Daoy (cell line): ENCODE measurements around the gene LGR4. TPM values are rescaled to one million over a fixed set of nuclear protein-coding genes. Genes with fewer than 3 reads are reported as not detected.
"Not testable (repeated sequence)": the region's sequence is repeated elsewhere in the genome, so short reads cannot be mapped to it uniquely, and the experiment has no call there.

Experiments used
- DNase-seq: peaks from one replicate; pipeline ENCODE4 v3.0.0-alpha.2; 2015; ENCODE audit warnings: low read depth
- total RNA-seq: library from RNA; depleted of rRNA; stranded (reverse); fragments of >200 nt; shearing (Covaris generic); gene quantifications from 2 replicates; pipeline ENCODE4 v1.2.3, GENCODE V29; 2014; rRNA removed

LGR4 gene, protein sequence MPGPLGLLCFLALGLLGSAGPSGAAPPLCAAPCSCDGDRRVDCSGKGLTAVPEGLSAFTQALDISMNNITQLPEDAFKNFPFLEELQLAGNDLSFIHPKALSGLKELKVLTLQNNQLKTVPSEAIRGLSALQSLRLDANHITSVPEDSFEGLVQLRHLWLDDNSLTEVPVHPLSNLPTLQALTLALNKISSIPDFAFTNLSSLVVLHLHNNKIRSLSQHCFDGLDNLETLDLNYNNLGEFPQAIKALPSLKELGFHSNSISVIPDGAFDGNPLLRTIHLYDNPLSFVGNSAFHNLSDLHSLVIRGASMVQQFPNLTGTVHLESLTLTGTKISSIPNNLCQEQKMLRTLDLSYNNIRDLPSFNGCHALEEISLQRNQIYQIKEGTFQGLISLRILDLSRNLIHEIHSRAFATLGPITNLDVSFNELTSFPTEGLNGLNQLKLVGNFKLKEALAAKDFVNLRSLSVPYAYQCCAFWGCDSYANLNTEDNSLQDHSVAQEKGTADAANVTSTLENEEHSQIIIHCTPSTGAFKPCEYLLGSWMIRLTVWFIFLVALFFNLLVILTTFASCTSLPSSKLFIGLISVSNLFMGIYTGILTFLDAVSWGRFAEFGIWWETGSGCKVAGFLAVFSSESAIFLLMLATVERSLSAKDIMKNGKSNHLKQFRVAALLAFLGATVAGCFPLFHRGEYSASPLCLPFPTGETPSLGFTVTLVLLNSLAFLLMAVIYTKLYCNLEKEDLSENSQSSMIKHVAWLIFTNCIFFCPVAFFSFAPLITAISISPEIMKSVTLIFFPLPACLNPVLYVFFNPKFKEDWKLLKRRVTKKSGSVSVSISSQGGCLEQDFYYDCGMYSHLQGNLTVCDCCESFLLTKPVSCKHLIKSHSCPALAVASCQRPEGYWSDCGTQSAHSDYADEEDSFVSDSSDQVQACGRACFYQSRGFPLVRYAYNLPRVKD
- 54.8 and 59.3 TPM in 2 replicates for total RNA-seq

GRCh38 chr11:27472398-27473016 lies at the start of gene LGR4:
LGR4 (minus strand) TSS chr11:27472790; CDS start chr11:27472302, 488 bp downstream.
- peak; percentile 96 for DNase-seq

- no peak for DNase-seq
Observed at GRCh38 chr11:27520226-27520625, 47.6 kb upstream of the LGR4 start.

DNA sequence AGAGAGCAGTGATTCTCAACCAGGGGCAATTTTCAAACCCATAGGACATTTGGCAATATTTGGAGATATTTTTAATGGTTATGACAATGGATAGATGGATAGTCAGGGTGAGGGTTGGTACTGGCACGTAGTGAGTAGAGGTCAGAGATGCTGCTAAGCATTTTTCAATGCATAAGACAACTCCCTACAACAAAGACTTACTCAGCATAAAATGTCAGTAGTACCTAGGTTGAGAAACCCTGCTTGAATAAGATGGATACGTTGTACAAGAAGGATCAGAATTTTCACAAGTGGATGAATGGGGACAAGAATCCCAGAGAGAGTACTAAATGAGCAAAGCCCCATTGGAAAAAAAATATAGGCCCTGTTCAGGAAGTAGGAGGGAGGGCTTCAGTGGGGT lies 45.9 kb upstream of the LGR4 start:
- DNase-seq, result no peak

DNA sequence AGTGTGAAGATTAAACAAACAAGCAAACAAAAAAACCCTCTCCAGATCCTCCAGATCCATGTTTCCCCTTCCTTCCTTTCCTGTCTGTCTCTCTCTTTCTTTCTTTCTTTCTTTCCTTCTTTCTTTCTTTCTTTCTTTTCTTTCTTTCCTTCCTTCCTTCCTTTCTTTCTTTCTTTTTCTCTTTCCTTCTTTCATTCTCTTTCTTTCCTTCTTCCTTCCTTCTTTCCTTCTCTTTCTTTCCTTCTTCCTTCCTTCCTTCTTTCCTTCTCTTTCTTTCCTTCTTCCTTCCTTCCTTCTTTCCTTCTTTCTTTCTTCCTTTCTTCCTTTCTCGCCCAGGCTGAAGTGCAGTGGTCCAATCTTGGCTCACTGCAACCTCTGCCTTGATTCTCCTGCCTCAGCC lies 44.9 kb upstream of the LGR4 start:
- not testable (repeated sequence) for DNase-seq

DNA sequence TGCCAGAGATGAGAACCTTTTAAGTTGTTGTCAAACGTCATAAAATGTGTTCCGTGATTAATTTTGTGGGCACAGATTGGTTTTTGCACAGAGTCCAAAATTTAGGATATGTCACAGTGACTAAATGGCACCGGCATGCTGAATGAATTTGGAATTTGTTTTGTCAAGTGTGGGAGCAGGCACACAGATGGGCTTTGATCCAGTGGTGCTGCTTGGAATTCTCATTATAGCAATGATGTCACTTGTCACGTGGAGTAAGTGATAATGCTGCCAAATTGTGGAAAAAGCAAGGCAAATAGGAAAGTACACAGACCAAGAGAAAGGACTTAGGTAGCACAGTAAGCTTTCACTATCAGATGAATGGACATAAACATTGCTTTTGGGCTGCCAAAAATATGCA lies 42.0 kb upstream of the LGR4 start:
- DNase-seq, result peak; percentile 67

DNA sequence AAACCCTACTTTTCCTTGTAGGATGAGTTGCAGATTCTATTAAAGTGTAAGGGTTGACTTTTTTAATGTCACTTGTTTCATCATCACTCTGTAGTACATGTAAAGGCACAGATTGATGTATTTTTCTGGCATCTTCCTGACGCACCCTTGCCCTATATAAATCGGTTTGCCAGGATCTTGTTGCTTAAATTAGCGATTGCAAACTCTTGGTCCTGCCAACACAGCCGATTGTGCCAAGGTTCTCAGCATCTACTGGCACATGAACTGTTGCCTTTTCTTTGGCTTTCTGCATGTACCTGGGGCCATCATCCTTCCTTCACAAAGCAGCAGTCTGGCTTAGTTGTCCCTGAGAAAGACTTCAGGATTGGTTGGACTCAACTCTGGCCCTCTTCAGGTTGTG lies 41.5 kb upstream of the LGR4 start:
- DNase-seq, result no peak

- DNase-seq, result no peak
Observed at GRCh38 chr11:27513389-27513788, 40.8 kb upstream of the LGR4 start.

GRCh38 chr11:27512238-27512637 lies 39.6 kb upstream of the LGR4 start:
- no peak for DNase-seq

GRCh38 chr11:27509908-27510307 lies 37.3 kb upstream of the LGR4 start:
- no peak for DNase-seq

- DNase-seq, result no peak
Observed at GRCh38 chr11:27507557-27508322, 35.1 kb upstream of the LGR4 start.

DNA sequence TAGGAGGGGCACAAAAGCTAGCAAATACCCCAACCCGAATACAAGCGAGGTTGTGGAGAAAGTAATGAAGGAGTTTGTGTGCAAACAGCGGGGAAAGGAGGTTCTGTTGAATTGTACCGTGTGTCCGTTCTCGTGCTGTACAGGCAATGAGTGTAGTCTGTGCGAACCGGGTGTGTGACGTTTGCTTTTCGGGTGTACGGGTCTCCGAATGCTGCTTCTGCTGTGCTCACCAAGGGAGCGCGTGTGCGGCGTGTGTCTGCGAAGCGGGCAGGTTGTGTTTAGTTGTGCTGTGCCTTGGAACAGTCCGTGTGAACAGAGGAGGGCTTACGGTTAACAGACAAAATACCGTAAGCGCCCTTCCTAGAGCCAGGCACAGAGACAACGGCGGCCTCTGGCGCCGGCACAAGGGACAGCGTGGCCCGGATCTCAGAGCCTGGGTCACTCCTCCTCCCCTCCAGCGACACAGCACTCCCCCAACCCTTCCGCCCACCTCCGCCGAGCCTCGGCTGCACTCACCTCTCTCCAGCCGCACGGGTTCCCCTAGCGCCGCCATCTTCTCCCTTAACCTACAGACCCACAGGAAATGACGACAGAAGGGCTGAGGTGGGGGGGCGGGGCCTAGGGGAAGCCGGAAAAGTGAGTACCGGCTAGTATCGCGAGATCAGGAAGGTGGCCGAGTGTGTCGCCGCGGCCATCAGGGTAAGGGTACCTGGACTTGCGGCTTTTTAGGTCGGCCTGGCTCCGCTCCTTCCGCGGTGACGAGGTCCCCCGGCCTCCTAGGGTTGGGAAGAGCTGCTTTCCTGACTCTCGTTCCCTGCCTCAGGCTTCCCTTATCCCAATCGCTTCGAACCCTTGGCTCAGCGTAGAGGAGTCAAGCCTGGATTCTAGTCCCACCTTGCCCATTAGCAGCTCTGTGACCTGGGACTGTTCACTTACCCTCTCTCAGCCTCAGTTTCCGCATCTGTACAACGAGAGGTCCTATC lies 33.9 kb upstream of the LGR4 start, which contains the start of gene LIN7C:
Gene LIN7C, minus strand, starts transcription at position 570 of the 983 bp plus-strand sequence. Its CDS starts 17 bp downstream, at position 553.
- DNase-seq, result peak; percentile 96

DNA sequence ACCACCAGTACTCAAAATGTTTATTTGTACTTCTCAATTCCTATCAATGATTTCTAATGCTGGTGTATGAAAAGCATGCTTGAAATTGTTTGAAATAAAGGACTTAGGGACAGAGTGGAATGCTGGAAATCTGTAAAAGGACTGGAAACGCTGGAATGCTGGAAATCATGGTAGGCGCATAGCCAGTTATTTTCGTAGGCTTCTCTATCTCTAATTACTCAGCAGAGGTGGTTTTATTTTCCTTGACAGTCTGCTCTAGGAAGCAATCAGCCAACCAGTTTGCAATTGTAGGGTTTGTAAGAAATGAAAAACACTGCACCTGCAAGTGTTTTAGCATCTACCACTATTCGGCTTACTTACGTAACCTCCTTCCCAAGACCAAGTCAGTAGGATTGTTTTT lies 33.2 kb upstream of the LGR4 start:
- DNase-seq, result no peak

GRCh38 chr11:27504205-27504604 lies 31.6 kb upstream of the LGR4 start:
- DNase-seq, result no peak

DNA sequence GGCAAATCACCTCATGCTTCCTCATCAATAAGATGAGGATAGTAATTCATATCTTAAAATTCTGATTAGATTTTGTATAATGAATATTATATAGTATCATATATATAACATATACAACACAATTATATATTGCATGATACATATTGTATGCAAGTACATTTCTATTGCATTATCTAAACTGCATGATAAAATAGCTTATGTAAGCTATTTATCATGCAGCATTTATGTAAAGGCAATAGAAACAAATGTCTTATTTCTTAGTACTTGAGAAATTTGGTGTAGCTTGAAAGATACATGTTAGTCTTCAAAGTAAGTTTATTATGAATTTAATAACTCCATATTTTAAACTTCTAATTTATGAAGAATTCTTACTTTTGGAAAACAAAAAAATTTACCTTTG lies 28.5 kb upstream of the LGR4 start:
- DNase-seq, result no peak

DNA sequence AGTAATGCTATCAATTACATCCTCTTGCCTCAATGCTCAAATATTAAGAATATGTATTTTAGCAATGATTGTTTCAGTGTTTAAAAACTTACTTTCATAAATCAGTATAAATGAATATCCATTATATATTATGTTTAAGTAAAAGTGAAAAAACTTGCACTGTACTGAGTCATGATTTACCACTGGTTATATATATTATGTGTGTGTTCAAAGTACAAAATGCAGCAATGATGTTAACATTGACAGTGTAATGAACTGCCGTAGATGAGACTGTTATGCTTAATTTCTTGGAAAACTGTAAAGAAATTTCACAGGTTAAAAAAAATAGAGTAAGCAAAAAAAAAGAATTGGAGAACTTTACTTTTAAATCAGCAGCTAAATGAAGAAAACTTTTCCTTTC lies 25.3 kb upstream of the LGR4 start:
- DNase-seq, result no peak

DNA sequence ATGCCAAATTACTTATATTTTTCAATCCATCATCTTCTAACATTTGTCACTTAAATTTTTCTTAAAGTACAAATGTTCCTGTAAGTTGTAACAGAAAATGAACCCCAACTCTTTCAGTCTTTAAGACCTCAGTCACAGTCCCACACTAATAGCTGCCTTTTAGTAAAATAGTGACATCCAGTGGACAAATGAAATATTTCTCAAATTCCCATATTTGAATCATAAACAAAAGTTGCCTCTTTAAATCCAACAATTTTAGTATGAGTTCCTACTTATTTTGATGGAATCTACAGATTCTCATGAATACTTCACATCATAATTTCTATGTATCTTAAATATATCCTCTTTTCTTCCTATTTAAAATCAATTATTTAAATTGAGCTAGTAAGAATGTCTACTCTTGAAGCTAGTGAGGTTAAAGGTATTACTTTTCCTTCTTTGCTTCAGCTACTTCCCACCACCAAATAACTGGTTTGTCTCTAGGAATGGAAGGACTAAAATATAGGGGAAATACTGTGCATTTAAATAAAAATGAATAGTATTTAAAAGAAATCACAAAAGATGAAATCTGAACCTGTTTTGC lies 24.8 kb upstream of the LGR4 start:
- DNase-seq, result no peak

GRCh38 chr11:27496461-27496860 lies 23.9 kb upstream of the LGR4 start:
- DNase-seq, result no peak

- no peak for DNase-seq
Observed at GRCh38 chr11:27495710-27496300, 23.2 kb upstream of the LGR4 start.

GRCh38 chr11:27489092-27489491 lies 16.5 kb upstream of the LGR4 start:
- DNase-seq, result no peak
